Upper lobe of left lung (tissue), 4 donors: ENCODE measurements around the gene CETP.

Experiments
- CTCF ChIP-seq, 6 experiments: fragments of 450-650 bp in 4 of 6; fragments of 200-600 bp in 2 of 6; sonication (generic) in 2 of 6; IDR thresholded peaks; one replicate each; pipeline ENCODE4 v1.5.1; 2016 to 2019; ENCODE audit warnings: antibody characterized with exemption in 6 of 6
- POLR2A ChIP-seq, 4 donors: fragments of 450-650 bp; IDR thresholded peaks; one replicate each; pipeline ENCODE4 v1.5.1; 2016 to 2017; ENCODE audit warnings: antibody characterized with exemption in 4 of 4, mild to moderate bottlenecking in 2 of 4
- POLR2AphosphoS5 ChIP-seq, 2 donors: sonication (generic); formaldehyde crosslinking; IDR thresholded peaks; one replicate each; pipeline ENCODE4 v1.5.1; 2017; ENCODE audit warnings: antibody characterized with exemption in 2 of 2

GRCh38 chr16:57013902-57014301 lies 52.2 kb downstream of the CETP start:
- TF ChIP-seq POLR2AphosphoS5 (IDR thresholded peaks at IDR 0.05) (no peak), CTCF (IDR thresholded peaks at IDR 0.05) (no peak), POLR2A (IDR thresholded peaks at IDR 0.05) (no peak)
